Stimulated activated CD4-positive, alpha-beta T cell treated with anti-CD3 and anti-CD28 coated beads, Interleukin-15, amount 100 ng/mL, for 48 hours (primary cell): ENCODE data around the gene INVS.
"Not testable (repeated sequence)": the region's sequence is repeated elsewhere in the genome, so short reads cannot be mapped to it uniquely, and the experiment has no call there.

ENCODE experiments used
- DNase-seq, 2 donors: peaks; one replicate each; pipeline ENCODE4 v3.0.0-alpha.2; 2020; ENCODE audit warnings: low read depth in 2 of 2

INVS gene, protein sequence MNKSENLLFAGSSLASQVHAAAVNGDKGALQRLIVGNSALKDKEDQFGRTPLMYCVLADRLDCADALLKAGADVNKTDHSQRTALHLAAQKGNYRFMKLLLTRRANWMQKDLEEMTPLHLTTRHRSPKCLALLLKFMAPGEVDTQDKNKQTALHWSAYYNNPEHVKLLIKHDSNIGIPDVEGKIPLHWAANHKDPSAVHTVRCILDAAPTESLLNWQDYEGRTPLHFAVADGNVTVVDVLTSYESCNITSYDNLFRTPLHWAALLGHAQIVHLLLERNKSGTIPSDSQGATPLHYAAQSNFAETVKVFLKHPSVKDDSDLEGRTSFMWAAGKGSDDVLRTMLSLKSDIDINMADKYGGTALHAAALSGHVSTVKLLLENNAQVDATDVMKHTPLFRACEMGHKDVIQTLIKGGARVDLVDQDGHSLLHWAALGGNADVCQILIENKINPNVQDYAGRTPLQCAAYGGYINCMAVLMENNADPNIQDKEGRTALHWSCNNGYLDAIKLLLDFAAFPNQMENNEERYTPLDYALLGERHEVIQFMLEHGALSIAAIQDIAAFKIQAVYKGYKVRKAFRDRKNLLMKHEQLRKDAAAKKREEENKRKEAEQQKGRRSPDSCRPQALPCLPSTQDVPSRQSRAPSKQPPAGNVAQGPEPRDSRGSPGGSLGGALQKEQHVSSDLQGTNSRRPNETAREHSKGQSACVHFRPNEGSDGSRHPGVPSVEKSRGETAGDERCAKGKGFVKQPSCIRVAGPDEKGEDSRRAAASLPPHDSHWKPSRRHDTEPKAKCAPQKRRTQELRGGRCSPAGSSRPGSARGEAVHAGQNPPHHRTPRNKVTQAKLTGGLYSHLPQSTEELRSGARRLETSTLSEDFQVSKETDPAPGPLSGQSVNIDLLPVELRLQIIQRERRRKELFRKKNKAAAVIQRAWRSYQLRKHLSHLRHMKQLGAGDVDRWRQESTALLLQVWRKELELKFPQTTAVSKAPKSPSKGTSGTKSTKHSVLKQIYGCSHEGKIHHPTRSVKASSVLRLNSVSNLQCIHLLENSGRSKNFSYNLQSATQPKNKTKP

DNA sequence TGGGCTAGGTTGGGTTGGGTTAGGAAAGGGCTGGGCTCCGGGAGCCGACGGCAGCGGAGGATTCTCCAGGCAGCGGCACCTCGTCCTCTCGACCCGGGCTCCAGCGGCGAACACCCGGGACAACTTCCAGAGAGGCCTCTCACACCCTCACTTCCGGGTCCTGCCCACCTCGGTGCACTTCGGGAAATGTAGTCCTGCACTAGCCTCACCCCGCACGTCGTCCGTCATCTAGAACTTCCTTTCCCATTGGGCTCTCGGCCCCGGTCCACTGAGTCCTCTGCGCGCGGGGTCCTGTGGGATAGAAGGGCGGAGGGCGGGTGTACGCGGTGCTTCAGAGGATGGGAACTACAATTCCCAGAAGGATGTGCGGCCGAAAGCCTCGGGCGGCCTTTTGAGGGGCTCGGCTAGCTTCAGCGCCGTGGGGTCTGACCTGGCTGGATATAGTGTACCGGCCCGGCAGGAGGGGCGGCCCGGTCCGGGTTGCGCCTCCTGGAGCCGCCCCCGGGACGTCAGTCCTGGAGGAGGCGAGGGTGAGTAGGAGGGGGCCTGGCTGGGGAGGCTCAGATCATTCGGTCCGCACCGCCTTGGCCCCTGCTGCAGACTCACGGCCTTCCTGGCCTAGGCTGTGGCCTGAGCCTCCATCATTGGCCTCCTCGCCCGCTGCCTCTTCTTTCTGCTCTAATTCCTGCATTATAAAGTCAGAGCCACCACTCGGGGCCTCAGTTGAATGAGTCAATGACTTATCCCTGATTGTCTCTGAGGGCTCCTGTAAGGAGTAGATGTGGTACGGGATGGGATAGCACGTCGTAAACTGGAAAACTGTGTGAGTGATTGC lies at the start of gene INVS, which contains the start of gene ERP44:
Gene INVS (plus strand): TSS at position 357 of the 835 bp plus-strand sequence. CDS start 5,279 bp downstream, outside the sequence.
Gene ERP44 (minus strand): TSS at position 114 of the 835 bp plus-strand sequence. CDS start 160 bp downstream, outside the sequence.
- peak; percentile 96 to 97 for DNase-seq

DNA sequence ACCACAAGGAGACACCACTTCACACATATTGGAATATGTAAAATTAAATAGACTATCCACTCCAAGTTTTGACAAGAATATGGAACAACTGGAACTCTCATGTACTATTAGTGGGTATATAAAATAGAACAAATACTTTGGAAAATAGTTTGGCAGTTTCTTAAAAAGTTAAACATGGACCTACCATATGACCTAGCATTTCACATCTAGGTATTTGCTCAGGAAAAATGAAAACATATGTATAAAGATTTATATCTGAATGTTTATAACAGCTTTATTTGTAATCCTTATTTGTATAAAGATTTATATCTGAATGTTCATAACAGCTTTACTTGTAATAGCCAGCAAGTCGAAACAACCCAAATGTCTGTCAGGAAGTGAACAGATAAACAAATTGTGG lies 49.5 kb upstream of the INVS start:
- DNase-seq, result no peak

DNA sequence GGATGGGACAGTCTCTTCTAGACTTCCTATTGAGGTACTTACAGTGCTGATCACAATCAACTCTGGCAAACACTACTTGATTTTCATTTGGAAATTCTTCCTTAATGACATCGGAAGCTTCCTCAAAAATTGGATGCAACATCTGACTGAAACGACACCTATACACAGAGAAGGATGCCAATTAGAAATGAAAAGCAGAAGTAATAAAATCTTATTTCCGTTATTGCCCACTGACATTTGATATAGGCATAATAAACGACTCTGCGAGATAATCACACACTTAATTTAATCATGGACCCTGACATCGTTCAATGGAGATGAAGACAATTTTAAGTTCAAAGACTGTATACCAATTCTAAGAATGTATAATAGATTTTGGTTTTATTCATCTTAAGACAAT lies 46.7 kb upstream of the INVS start:
- no peak for DNase-seq

- DNase-seq, result no peak
These were observed 42.5 kb upstream of the INVS start for GRCh38 chr9:100056561-100056960.

- DNase-seq, result no peak
These were observed 41.4 kb upstream of the INVS start for GRCh38 chr9:100057624-100058023.

- no peak for DNase-seq
These were observed 40.1 kb upstream of the INVS start for GRCh38 chr9:100058699-100059579.

DNA sequence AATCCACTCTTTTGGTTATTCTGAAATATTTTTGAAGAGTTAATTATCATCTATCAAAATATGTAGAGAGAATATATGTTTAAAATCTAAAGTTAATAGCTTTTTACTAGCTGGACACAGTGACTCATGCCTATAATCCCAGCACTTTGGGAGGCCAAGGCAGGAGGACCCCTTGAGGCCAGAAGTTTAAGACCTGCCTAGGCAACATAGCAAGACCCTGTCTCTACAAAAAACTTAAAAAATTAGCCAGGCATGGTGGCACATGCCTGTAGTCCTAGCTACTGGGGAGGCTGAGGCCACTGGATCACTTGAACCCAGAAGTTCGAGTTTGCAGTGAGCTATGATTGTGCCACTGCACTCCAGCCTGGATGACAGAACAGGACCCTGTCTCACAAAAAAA lies 36.4 kb upstream of the INVS start:
- not testable (repeated sequence) for DNase-seq

DNA sequence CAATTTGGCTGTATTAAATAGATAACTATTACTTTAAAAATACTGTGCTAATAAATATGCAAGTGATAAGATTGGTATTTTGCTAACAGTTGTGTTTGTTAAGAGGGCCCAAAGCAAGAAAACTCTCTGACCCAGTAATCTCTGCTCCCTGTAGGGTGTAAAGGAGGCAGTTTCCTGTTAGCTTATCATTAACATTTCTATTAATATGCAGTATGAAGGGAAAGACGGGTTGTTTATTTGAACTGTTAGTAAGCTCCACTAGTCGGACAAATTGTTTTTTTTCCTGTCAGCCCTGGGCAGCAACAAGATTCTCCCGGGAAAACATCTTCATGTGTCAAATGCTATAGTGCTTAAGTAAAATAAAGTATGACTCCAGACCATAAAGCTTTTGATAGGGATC lies 35.9 kb upstream of the INVS start:
- DNase-seq, result no peak

- DNase-seq, result no peak
These were observed 34.0 kb upstream of the INVS start for GRCh38 chr9:100064872-100065581.

DNA sequence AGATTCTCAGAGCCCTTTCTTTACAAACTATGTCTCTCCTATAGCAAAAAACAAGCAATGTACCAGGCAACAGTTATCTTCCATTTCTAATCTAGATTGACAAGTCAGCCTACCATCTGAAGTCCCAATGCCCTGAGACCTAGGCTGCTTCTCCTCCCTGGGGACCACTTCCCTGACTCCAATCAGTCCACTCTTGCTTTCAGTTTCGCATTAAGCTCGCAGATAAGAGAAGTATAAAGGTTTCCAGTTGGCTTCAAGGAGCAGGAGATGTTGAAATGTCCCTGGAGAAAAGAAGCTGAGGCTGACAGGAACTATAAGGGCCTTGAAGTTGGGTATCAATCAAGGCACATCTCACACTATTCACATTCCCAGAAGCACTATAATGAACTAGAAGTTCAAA lies 32.5 kb upstream of the INVS start:
- no peak for DNase-seq

- not testable (repeated sequence) for DNase-seq
These were observed 31.1 kb upstream of the INVS start for GRCh38 chr9:100067990-100068389.

DNA sequence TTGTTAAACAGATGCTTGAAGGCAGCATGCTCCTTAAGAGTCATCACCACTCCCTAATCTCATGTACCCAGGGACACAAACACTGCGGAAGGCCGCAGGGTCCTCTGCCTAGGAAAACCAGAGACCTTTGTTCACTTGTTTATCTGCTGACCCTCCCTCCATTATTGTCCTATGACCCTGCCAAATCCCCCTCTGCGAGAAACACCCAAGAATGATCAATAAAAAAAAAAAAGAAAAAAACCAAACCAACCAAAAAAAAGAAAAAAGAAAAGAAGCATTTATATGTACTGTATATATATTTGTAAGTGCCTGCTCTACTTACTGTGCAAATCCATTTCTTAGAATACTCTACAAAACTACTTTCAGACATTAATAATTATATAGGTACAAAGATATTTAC lies 30.0 kb upstream of the INVS start:
- not testable (repeated sequence) for DNase-seq

DNA sequence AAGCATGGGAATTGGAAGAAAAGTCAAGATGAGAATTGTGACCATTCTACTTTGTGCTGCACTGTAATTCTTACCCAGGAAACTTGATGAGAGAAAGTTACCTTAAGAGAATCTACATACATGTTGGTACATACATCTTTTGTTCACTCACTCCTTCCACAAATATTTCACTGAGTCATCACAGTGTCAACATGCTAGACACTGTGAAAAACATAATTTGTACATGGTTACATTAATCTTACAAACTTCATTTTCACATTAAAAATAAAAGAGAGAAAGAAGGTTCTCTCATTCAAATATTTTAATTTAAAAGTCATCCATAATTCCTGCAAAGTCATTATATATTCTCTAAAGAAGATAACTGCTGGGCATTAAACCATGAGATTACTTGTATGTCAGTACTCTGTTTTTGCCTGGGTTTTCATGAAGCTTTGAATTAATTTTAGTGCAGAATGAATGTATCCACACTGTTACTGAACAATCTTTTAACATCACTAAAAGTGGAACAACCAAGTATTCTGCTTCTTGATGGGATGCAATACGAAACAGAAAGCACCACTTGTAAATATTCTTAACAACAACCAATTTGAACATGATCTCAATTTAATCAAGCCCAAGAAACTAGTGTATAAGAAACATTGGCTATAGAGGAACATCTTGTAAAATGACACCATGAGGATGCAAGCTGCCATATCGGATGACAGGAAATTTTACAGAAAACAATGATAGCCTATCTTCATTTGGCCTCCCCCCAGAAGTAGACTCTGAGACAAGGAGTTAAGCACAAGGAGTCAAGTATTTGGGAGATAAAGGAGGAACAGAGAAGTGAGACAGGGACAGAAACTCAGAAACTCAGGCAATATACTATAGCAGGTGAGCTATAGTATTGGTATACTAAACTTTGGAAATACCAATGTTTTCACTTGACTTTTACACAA lies 28.7 kb upstream of the INVS start:
- DNase-seq, result no peak

- DNase-seq, result no peak
These were observed 27.8 kb upstream of the INVS start for GRCh38 chr9:100071271-100071670.

DNA sequence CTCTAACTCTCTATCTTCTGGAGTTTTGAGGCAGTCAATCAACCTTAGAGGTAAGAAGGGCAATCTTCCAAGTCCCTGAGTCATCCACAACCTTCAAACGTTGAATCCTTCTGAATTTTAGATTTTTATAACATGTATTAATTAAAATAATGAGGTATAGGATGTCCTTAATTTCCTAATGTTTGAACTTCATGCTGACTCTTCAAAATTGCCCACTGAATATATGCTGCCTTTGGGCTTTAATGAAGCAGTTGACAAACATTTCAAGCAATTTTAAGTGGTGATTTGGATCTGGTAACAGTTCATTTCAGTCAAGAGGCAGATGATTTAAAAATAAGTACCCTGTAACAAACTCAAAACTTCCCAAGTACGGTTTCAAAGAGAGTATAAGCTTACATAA lies 26.2 kb upstream of the INVS start:
- DNase-seq, result no peak

GRCh38 chr9:100074093-100074492 lies 24.9 kb upstream of the INVS start:
- DNase-seq, result no peak

- DNase-seq, result no peak
These were observed 24.1 kb upstream of the INVS start for GRCh38 chr9:100074989-100075388.

GRCh38 chr9:100076256-100076655 lies 22.8 kb upstream of the INVS start:
- not testable (repeated sequence) for DNase-seq

DNA sequence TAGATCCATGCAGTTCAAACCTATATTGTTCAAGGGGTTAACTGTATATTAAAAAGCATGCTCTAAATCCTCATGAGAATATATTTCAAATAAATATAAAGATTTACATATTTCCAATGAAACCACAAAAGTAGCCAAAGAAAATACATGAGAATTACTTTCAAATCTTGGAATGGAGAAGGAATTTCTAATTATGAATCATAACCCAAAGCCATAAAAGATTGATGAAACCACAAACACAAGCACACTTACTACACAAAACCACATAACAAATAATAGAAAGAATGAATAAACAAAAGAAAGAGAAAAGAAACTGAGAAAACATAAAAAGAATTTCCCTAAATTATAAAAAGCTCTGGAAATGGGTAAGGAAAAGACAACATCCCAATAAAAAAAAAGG lies 16.3 kb upstream of the INVS start:
- no peak for DNase-seq
